CMK (cell line): ENCODE data around the gene EXOC3.

ENCODE experiments used
- DNase-seq: peaks from one replicate; pipeline ENCODE4 v3.0.0-alpha.2; 2010; ENCODE audit warnings: low read depth

EXOC3 gene

DNA sequence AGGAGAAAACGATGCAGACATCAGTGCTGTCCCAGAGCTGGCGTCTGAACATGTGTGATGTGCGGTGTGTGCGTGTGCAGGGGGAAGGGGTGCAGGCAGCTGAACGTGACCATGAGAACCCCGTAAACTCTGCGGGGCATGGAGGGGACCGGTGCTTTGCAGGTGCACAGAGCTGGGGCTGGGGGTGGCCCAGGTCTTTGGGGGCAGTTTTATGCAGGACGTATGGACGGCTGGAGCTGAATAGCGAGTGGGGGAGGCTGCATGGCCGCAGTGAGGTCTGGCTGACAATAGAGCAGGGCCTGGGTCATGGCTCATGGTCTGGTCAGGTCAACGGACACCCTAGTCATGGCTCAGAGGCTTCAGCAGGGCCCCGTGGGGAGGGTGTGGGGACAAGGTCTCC, 3.3 kb upstream of the EXOC3 start:
- no peak for DNase-seq

DNA sequence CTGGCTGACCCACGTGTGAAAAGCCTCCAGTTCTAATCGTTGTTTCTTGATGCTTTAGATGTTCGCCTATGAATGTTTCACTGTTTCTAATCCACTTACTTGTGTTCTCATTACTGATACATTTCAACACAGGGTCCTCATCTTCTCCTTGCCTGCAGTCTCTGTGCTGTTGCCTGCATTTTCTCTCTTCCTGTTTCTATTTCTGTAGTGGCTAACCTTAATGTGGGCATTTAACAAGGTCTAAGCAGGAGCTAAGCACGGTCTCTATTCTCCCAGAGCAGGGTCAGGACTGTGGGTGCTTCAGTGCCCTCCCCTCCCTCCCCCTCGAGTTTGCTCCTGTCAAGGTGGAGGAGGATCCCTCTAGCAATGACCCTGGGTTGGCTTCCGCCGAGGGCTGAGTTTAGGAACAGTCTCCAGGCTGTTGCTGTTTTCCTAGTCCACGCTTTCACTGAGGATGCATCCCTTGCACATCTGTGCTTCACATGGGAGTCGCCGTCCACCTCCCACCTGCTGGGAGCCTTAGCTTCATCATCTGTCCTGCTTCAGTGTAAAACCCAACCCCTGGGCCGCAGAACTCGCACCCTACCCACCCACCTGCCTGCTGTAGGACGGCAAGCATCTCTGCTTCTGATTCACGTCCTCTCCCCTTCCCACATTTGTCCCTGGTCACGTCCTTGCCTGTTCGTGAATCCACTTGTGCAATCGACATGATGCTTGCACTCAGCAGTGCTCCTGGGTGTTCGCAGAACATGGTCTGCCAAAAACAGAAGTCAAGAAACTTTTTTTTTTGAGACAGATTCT, 2.4 kb upstream of the EXOC3 start:
- no peak for DNase-seq

DNA sequence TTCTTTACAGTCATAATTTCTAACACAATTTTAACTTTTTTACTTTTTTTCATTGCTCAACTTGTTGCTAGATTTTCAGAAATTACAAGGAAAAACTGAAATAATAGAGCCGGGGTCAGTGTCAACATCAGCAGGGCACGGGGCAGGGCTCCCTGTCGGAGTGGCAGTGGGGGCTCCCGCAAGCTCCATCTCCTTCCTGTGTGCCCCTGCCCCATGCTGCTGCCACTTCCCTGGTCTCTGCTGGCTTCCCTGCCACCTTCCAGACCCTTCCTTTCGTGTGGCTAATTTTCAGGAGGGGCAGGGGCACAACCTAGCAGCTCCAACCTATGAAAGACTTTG, 1.0 kb upstream of the EXOC3 start:
- no peak for DNase-seq

DNA sequence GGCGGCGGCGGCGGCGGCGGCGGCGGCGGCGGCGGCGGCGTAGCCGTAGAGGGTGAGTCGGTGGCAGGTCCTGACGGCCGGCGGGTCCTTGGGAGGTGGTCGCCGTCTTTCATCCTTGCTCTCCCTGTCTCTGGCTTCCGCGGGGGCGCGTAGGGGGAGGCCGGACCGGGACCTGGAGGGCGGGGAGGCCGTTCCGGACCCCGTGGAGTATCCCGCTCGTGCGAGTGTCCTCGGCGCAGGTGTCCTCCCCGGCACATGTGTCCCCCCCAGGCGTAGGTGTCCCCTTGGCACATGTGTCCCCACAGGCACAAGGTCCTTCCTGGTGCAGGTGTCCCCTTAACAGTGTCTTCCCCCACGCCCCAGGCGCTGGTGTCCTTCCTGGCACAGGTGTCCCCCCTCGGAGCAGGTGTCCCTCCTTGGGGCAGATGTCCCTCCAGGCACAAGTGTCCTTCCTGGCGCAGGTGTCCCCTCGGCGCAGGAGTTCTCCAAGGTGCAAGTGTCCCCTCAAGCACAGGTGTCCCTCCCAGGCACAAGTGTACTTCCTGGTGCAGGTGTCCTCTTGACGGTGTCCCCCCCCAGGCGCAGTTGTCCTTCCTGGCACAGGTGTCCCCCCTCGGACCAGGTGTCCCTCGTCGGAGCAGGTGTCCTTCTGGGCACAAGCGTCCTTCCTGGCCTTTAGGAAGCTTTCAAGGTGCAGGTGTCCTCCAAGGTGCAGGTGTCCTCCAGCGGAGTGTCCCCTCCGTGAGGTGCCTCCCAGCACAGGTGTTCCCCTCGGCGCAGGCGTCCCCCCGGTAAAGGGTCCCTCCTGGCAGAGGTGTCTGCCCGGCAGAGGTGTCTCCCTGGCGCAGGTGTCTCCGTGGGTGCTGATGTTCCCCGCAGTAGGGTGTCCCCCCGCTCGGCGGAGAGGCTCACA, 519 bp downstream of the EXOC3 start:
- DNase-seq = no peak

DNA sequence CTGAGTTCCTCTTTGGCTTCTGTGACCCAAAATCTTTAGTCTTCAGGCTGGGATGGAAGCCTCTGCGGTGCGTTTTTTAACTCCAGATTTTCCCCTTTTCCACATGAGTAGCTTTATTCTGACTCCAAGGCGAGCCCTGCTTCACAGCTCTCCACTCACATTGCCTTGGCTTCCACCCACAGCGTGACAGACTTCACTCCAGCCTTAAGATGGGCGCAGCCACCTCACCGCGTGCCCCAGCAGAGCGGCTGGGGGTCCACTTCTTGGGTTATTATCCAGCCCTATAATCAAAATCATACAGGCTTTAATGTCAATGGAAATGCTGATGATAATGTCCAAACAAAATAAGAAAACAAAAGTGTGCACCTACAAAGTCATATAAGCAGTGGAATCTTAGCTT, 1.2 kb downstream of the EXOC3 start:
- no peak for DNase-seq

DNA sequence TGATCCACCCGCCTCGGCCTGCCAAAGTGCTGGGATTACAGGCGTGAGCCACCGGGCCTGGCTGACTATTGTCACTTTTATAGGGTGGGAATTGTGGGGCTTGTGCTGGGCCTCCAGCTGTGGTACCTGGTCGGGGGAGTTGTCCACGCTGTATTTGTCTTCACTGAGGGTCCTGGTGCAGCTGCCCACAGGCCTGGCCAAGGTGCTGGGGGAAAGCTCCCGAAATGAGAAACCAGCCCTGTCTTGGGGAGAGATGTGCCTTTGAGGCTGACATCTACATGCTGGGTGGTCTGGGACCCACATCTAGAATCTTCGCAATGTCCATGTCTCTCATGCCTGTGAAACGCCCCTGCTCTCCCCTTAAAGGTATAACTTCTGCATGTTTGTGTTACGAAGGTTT, 2.6 kb downstream of the EXOC3 start:
- no peak for DNase-seq

DNA sequence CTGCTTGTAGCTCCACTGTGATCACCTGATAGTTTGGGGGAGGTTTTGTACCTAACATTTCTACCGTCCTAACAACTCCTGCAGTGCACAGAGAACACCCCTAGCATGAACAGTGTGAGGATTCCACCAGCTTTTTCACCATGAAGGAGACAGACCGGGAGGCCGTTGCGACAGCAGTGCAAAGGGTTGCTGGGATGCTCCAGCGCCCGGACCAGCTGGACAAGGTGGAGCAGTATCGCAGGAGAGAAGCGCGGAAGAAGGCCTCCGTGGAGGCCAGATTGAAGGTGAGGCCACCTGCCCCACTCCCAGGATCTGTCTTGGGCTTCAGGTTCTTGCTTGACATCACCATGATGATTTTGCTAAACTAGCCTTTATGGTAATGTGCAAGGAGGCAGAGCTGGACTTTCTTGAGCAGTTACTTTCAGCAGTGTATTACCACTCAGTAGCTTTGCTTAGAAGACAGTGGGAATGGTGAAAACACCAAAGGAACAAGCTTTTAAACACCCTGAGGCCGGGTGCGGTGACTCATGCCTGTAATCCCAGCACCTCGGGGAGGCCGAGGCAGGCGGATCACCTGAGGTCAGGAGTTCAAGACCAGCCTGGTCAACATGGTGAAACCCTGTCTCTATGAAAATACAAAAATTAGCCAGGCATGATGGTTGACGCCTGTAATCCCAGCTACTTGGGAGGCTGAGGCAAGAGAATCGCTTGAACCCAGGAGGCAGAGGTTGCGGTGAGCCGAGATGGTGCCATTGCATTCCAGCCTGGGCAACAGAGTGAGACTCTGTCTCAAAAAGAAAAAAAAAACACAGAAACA, 3.3 kb downstream of the EXOC3 start:
- no peak for DNase-seq

DNA sequence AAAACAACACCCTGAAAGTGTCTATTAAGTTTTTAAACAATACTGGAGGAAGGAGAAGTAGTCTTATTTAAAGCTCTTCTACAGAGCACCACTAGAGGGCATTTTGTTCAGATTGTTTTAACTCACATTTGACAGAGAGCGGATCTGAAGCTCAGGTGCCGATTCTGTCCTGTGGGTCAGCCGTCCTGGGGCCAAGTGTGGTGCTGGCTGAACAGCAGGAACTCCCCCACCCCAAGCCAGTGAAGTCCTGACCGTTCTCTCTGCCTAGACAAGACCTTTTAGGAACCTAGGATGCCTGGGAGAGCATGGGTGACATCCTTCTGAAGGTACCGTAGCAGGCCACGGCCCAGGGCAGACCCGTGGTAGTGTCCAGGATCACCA, 3.9 kb downstream of the EXOC3 start:
- no peak for DNase-seq

DNA sequence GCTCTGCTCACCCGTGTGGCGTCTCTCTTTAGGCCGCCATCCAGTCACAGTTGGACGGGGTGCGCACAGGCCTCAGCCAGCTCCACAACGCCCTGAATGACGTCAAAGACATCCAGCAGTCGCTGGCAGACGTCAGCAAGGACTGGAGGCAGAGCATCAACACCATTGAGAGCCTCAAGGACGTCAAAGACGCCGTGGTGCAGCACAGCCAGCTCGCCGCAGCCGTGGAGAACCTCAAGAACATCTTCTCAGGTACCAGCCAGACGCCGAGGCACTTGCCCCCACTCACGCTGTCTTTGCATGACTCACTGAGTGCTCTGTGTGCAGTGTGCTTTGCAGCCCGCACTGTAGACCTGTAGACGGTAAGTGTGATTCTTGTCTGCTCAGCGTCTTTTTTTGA, 4.5 kb downstream of the EXOC3 start:
- DNase-seq = no peak

DNA sequence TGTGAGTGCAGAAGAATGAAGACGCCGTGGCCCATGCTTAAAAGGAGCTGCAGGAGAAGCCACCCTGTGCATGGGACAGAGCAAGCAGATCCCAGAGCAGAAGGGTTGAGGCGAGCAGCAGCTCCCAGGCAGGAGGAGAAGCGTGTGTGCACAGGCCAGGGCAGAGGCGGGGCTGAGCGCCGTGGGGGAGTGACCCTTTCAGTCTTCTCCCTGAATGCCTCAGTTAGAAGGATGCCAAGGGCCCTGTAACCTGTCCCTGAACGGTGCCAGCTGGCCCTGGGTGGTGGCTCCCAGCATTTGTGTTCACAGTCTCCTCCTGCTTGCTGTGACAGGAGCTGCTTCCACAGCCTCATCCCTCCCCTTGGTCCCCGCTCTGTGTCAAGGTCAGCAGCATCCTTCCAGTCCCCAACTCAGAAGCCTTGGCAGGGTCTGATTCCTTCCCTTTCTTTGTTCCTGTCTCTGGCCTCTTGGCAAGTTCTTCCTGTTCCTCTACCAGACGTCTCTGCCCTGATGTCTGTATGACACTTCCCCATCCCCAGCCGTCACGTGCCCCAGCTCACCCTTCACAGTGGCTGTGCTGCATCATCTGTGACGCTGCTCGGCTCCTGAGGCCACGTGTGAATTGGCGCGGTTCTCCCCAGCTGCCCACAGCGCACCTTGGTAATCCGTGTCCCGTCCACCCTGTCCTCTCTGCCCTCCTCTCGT, 5.2 kb downstream of the EXOC3 start:
- no peak for DNase-seq

DNA sequence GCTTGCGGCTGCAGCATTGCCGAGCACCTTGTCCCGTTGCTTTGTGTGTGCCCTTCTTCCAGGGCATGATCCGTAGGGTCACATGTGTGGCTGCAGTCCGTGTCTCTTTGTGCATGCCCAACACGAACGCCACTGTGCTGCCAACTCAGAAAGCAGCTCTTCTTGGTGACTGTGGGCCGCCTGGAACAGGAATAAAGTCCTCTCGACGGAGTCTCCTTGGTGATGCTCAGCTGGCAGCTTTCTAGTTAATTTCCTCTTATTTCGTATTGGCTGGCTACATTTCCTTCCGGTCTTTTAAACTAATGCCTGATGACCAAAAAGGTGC, 5.8 kb downstream of the EXOC3 start:
- DNase-seq = no peak

DNA sequence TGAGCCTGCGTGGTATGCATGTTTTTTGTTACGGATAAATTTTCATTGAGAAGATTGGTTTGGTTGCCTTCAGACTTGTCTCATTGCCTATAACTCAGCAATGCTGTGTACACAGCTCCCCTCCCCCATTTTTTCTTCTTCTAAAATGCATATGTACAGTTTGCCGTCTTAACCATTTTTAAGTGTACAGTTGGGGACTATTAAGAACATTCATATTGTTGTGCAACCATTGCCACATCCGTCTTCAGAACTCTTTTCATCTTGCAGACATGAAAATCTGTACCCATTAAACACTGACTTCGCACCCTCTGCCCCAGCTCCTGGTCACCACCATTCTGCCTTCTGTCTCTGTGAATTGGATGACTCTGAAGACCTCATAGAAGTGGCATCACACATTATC, 6.2 kb downstream of the EXOC3 start:
- no peak for DNase-seq

DNA sequence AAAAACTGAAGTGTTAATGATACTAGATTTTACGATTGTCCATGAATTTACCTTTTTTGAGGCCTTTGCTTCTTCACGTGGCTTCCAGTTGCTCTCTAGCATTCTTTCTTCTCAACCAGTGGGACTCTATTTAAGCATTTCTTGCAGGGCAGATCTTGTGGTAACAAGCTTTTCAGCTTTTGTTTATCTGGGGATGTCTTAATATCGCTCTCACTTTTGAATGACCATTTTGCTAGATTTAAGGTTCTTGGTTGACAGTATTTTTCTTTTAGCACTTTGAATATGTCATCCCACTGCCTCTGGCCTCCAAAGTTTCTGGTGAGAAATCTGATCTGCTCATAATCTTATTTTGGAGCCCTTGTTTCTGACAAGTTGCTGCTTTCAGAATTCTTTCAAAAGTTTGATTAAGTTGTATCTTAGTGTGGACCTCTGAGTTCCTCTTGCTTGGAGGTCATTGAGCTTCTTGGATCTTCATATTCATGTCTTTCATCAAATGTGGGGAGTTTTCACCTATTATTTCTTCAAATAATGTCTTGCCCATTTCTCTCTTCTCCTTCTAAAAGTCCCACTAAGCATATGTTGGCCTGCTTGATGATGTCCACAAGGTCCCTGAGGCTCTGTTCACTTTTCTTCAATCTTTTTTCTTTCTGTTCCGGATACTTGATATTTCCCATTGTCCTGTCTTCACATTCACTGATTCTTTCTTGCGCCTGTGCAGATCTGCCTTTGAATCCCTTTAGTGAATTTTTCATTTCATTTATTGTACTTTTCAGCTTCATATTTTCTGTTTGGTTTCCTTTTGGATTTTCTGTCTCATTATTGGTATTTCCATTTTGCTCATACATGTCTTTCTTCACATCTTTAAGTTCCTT, 8.8 kb downstream of the EXOC3 start:
- no peak for DNase-seq

DNA sequence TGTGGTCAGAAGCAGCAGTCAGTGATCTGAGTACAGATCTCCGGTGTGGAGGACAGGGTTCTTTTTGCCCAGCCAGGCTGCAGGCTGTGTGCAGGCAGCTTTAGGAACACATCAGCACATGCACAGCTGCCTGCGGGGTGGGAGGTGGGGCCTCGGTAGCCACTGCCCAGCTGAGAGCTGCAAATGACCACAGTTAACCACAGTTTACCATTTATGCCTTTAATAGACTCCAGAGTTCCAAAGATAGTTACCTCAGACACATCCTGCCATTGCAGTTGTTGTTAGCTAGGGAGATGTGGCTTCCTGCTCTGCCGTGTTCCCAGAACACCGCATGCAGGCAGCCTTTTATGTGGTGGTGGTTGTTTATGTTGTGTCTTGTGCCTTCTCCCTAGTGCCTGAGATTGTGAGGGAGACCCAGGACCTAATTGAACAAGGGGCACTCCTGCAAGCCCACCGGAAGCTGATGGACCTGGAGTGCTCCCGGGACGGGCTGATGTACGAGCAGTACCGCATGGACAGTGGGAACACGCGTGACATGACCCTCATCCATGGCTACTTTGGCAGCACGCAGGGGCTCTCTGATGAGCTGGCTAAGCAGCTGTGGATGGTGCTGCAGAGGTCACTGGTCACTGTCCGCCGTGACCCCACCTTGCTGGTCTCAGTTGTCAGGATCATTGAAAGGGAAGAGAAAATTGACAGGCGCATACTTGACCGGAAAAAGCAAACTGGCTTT, 10.2 kb downstream of the EXOC3 start:
- DNase-seq = no peak

DNA sequence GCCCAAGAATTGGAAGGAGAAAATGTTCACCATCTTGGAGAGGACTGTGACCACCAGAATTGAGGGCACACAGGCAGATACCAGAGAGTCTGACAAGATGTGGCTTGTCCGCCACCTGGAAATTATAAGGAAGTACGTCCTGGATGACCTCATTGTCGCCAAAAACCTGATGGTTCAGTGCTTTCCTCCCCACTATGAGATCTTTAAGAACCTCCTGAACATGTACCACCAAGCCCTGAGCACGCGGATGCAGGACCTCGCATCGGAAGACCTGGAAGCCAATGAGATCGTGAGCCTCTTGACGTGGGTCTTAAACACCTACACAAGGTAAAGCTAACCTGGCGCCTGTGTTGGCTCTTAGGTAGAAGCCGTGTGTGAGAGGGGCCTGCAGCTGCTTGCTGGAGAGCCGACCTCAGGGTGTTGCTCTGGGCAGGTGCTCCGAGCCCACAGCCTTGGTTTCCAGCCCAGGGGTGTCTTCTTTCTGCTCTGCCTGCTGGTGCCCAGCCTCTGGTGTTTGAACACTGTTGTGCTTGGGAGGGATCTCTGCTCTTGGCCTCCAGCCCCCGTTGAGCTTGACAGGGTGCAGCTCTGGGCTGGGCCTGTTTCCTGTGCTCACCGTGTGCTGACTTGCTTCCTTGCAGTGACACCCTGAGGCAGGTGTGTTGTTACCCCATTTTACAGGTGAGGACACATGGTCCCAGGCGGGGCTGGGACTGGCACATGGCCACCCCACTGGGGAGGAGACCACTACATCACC, 10.9 kb downstream of the EXOC3 start:
- DNase-seq = no peak

DNA sequence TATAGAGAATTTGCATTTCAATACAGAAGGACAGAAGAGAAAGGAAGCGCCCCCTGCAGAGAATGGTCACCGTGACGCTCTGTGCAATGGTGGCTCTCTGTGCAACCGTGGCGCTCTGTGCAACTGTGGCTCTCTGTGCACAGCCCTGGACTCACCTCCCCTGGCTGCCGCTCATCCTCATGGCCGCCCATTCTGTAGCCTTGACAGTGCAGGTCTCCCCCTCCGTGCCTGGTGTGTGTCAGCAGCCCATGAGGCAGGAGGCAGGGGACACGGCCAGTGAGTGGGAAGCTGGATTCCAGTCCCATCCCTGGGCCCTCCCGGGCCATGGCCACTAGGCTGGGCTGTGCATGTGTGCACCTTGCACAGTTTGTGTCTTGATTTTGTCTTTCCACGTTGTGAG, 12.0 kb downstream of the EXOC3 start:
- no peak for DNase-seq

DNA sequence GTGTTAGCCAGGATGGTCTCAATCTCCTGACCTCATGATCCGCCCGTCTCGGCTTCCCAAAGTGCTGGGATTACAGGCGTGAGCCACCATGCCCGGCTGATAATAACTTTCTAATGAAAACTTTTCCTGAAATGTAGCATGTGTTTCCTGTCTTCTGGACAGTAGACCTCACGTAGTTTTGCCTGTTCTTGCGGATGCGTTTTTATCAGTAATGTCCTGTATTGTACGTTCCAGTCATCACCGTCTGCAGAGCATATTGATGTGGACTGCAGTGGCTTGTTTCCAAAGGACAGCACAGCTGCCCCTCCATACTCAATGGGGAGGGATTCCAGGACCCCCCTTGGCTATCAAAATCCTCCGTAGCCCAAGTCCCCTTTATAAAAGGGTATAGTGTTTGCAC, 12.8 kb downstream of the EXOC3 start:
- DNase-seq = no peak

DNA sequence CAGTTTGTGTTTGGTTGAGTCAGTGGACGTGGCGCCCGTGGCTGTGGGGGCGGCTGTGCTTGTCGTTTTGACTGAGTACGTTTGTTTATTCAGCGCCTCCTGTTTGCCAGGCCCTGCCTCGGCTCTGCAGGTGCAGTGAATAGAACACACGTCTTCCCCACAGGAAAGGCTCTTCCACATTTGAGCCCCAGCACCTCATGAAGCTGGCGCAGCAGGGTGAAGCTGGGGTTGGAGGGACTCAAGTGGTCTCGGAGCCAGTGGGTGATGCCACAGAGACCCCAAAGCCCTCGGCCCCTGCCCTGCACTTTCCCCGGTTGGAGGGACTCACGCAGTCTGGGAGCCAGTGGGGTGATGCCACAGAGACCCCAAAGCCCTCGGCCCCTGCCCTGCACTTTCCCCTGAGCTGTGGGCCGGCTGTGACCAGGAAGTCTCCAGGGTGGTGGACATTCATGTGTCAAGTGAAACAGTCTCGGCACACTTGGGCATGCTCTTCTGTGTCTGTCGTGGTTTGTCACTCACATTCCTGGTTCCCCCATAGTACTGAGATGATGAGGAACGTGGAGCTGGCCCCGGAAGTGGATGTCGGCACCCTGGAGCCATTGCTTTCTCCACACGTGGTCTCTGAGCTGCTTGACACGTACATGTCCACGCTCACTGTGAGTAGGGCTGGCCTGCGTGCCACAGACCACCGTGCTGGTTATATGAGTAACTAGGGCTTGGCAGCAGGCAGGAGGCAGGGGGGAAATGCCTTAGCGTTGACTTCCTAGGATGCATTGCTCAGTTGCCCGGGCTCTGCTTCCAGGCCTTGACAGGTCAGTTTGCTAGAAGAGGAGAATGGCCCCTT, 13.6 kb downstream of the EXOC3 start:
- no peak for DNase-seq
